ENCODE measurements around the gene TINCR. TPM values are rescaled to one million over a fixed set of nuclear protein-coding genes. Genes with fewer than 3 reads are reported as not detected.

Gene TINCR
- total and polyA plus RNA-seq, 2 of the 13 experiments (the other 11 are each of a cell fraction or from before 2014, with no cell fraction given) = 0.17 to 0.33 TPM

DNA sequence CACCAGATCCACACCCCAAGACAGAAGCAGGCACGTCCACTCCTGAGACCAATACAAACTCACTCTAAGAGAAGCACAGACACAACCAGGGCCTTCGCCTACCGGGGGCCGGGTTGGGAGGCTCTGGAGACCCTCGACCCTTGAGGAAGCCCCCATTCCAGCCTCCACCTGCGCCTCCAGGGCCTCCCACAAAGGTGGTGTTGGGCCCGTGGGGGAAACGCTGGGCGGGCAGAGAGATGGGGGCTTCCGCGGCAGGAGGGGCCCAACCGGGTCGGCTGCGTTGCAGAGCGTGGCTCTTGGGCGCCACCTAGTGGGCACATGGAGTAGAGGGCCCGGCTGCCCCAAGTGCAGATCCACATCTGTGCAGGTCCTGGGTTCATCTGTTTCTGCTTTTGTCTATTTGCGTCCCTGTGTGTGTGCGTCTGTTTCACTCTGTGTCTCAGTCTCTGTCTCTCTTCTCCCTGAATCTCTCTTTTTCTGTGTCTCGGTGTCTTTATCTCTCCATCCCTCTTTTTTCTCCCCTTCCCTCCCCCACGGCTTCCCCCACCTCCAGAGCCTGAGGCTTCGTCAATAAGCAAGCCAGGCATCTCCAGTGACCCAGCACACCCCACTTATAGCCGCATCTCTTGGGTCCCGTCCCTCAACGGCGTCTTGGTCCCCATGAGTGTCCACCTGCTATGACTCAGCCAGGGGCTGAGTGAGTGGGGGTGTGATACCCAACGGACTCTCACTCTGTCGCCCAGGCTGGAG is 10.5 kb upstream of the TINCR start (continued):
- TF ChIP-seq LCORL (IDR thresholded peaks at IDR 0.05) = no peak
- peak; percentile 65 for TF ChIP-seq LCORL (CRISPR knock-in tag; IDR thresholded peaks at IDR 0.05)
- 0 out of 2 replicates have a peak, but pooled peaks have one; percentile 54 for TF ChIP-seq ZSCAN29 (CRISPR knock-in tag; conservative IDR thresholded peaks at IDR 0.05)
- no peak for TF ChIP-seq NFATC3 (CRISPR knock-in tag; IDR thresholded peaks at IDR 0.05)
- peak; percentile 94 for TF ChIP-seq RAD21 (CRISPR knock-in tag; IDR thresholded peaks at IDR 0.05)
- no peak for TF ChIP-seq ZNF577 (CRISPR knock-in tag; IDR thresholded peaks at IDR 0.05; ENCODE audit: borderline replicate concordance, low read depth)
- TF ChIP-seq SOX5 (CRISPR knock-in tag; IDR thresholded peaks at IDR 0.05; ENCODE audit: borderline replicate concordance) = no peak
- no peak for TF ChIP-seq ZFYVE20 (CRISPR knock-in tag; IDR thresholded peaks at IDR 0.05; ENCODE audit: borderline replicate concordance, low read depth)
- TF ChIP-seq, protein P1, sequence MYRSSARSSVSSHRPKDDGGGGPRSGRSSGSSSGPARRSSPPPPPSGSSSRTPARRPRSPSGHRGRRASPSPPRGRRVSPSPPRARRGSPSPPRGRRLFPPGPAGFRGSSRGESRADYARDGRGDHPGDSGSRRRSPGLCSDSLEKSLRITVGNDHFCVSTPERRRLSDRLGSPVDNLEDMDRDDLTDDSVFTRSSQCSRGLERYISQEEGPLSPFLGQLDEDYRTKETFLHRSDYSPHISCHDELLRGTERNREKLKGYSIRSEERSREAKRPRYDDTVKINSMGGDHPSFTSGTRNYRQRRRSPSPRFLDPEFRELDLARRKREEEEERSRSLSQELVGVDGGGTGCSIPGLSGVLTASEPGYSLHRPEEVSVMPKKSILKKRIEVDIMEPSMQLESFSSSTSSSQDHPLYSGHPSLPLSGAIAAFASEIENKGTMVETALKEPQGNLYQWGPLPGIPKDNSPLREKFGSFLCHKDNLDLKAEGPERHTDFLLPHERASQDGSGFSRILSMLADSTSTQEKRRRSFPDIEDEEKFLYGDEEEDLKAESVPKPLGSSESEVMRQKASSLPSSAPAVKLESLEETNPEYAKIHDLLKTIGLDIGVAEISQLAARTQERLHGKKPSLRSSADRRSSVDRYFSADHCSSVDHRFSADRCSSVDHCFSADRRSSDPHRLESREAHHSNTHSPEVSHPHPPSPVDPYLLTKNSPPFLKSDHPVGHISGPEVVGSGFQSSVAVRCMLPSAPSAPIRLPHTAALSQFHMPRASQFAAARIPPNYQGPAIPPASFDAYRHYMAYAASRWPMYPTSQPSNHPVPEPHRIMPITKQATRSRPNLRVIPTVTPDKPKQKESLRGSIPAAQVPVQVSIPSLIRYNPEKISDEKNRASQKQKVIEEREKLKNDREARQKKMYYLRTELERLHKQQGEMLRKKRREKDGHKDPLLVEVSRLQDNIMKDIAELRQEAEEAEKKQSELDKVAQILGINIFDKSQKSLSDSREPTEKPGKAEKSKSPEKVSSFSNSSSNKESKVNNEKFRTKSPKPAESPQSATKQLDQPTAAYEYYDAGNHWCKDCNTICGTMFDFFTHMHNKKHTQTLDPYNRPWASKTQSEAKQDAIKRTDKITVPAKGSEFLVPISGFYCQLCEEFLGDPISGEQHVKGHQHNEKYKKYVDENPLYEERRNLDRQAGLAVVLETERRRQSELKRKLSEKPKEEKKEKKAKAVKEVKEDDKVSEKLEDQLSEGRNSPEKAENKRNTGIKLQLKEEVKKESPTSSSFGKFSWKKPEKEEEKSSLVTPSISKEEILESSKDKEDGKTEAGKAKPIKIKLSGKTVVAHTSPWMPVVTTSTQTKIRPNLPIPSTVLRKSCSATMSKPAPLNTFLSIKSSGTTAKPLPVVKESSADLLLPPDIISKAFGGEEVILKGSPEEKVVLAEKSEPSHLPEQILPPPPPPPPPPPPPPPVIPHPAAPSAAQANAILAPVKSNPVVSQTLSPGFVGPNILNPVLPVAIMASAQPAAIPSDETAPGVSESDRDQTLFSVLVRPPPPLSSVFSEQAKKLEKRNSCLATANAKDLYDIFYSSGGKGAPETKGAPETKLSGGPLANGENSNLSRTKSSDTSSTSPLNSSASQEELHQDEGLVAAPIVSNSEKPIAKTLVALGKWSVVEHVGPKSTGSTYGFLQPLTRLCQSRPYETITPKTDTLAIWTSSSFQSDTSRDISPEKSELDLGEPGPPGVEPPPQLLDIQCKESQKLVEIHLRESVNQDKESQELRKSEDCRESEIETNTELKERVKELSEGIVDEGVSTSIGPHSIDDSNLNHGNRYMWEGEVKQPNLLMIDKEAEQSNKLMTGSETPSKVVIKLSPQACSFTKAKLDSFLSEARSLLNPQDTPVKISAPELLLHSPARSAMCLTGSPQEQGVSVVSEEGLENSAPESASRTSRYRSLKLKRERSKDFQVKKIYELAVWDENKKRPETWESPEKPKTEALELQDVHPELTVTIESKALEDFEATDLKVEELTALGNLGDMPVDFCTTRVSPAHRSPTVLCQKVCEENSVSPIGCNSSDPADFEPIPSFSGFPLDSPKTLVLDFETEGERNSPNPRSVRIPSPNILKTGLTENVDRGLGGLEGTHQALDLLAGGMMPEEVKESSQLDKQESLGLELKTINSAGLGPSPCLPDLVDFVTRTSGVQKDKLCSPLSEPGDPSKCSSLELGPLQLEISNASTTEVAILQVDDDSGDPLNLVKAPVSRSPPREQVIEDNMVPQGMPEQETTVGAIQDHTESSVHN (CRISPR knock-in tag; IDR thresholded peaks at IDR 0.05) = 0 out of 2 replicates have a peak, but pooled peaks have one; percentile 50
- peak; percentile 52 for TF ChIP-seq SMC3 (IDR thresholded peaks at IDR 0.05; ENCODE audit: low read length)
- no peak for TF ChIP-seq ISL2 (CRISPR knock-in tag; IDR thresholded peaks at IDR 0.05)
- TF ChIP-seq MBNL3 (CRISPR knock-in tag; conservative IDR thresholded peaks at IDR 0.05) = no peak
- peak; percentile 67; the same call in 1 of the 2 replicates for TF ChIP-seq KDM3A (CRISPR knock-in tag; IDR thresholded peaks at IDR 0.05; ENCODE audit: low read depth)
- 0 out of 2 replicates have a peak, but pooled peaks have one; percentile 81 for TF ChIP-seq ZNF782 (CRISPR knock-in tag; IDR thresholded peaks at IDR 0.05; ENCODE audit: borderline replicate concordance)
- TF ChIP-seq HDAC1 (CRISPR knock-in tag; IDR thresholded peaks at IDR 0.05) = peak; percentile 37; the same call in 1 of the 2 replicates
- TF ChIP-seq MAZ (IDR thresholded peaks at IDR 0.05; ENCODE audit: borderline replicate concordance, low read depth, low read length) = 0 out of 2 replicates have a peak, but pooled peaks have one; percentile 11
- peak; percentile 68; the same call in 1 of the 2 replicates for TF ChIP-seq MAZ (CRISPR knock-in tag; IDR thresholded peaks at IDR 0.05; ENCODE audit: low read depth)
- TF ChIP-seq SNAPC2 (CRISPR knock-in tag; IDR thresholded peaks at IDR 0.05) = 0 out of 2 replicates have a peak, but pooled peaks have one; percentile 28
- TF ChIP-seq ZNF292 (CRISPR knock-in tag; IDR thresholded peaks at IDR 0.05; ENCODE audit: borderline replicate concordance, low read depth) = peak; percentile 57; the same call in 1 of the 2 replicates
- TF ChIP-seq GLI4 (CRISPR knock-in tag; IDR thresholded peaks at IDR 0.05; ENCODE audit: borderline replicate concordance) = no peak
- no peak for TF ChIP-seq CEBPG (CRISPR knock-in tag; IDR thresholded peaks at IDR 0.05)

Data from HepG2 (cell line).